Colonic mucosa (tissue), 4 donors: ENCODE measurements around the gene FAM83E. TPM values are rescaled to one million over a fixed set of nuclear protein-coding genes. Genes with fewer than 3 reads are reported as not detected.

Experiments used
- DNase-seq: peaks from one replicate; pipeline ENCODE4 v3.0.0-alpha.2; 2020
- H3K27ac ChIP-seq: fragments of 200-600 bp; one replicate; pipeline ENCODE4 v1.8.0; 2021
- H3K27me3 ChIP-seq: fragments of 200-600 bp; one replicate; pipeline ENCODE4 v1.8.0; 2021
- H3K36me3 ChIP-seq: fragments of 200-600 bp; one replicate; pipeline ENCODE4 v1.8.0; 2021
- H3K4me1 ChIP-seq: fragments of 200-600 bp; one replicate; pipeline ENCODE4 v1.8.0; 2021; ENCODE audit warnings: mild to moderate bottlenecking
- H3K4me3 ChIP-seq: fragments of 200-600 bp; one replicate; pipeline ENCODE4 v1.8.0; 2021
- H3K9ac ChIP-seq, 2 donors: one replicate each; pipeline ENCODE4 v1.7.0; 2013; ENCODE audit warnings: control low read depth in 2 of 2, low read depth in 2 of 2, low read length in 2 of 2
- H3K9me3 ChIP-seq: fragments of 200-600 bp; one replicate; pipeline ENCODE4 v1.8.0; 2021
- intact Hi-C: fragments of 100-400 bp; cut with DNase I; formaldehyde crosslinking; loops from one replicate; pipeline ENCODE4 v1.14.1; 2022
- total RNA-seq, 2 donors: library from RNA; stranded (reverse); fragmentation: NEBNext Ultra II Directional in 1 of 2; extraction: Animal tissue kit (Norgen Biotek cat#: 25700) in 1 of 2; gene quantifications; one replicate each; pipeline ENCODE4 v1.2.1, GENCODE V29; 2021
- TF ChIP-seq, protein P1 (sequence below): fragments of 200-600 bp; IDR thresholded peaks from one replicate; pipeline ENCODE4 v1.8.0; 2022; ENCODE audit warnings: antibody characterized with exemption, mild to moderate bottlenecking
- donor health status: healthy.
- donor health status: DM: no; HTN: no; CAD: no.
- donor health status: DM: no; HTN: no; CAD: no.

FAM83E gene
- total RNA-seq, 2 donors from 2014 or later, result 150 to 198 TPM

DNA sequence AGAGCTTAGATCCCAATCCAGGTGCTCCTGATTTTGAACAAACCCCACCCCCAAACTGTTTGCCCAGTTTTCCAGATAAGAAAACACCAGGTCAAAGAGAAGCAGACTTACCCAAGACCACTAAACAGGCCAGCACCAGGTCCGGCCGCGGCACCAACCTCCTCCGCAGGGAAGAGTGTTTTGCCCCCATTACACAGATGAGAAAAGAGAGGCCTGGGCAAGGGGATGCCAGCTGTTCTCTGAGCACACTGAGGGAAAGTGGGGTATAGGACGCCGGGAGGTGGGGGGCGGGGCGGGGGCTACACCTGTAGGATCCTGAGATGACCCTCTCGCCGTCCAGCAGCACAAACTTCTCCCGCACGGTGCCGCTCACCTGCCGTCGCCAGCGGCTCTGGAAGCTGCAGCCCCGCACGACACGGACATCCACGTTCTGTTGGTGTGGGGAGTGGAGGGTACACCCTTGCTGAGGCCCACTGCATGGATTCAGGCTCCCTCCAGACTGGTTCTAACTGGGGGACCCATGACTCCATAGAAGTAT is 5.2 kb downstream of the FAM83E start:
- Histone ChIP-seq H3K36me3 (no peaks in the 10 kb centered on the region), H3K27me3 (no peaks in the 10 kb centered on the region), H3K4me1 (no peaks in the 10 kb centered on the region), H3K9ac (no peak overlapping the region), H3K9me3 (no peaks in the 10 kb centered on the region), H3K4me3 (no peak overlapping the region), H3K27ac (no peak overlapping the region)
- intact Hi-C loops, result loop anchor here (10.0 kb wide), 1 partner anchor 285 kb away; the partner anchor contains the start of gene EMP3
- DNase-seq, result no peak
- TF ChIP-seq, protein P1, sequence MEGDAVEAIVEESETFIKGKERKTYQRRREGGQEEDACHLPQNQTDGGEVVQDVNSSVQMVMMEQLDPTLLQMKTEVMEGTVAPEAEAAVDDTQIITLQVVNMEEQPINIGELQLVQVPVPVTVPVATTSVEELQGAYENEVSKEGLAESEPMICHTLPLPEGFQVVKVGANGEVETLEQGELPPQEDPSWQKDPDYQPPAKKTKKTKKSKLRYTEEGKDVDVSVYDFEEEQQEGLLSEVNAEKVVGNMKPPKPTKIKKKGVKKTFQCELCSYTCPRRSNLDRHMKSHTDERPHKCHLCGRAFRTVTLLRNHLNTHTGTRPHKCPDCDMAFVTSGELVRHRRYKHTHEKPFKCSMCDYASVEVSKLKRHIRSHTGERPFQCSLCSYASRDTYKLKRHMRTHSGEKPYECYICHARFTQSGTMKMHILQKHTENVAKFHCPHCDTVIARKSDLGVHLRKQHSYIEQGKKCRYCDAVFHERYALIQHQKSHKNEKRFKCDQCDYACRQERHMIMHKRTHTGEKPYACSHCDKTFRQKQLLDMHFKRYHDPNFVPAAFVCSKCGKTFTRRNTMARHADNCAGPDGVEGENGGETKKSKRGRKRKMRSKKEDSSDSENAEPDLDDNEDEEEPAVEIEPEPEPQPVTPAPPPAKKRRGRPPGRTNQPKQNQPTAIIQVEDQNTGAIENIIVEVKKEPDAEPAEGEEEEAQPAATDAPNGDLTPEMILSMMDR, result no peak

DNA sequence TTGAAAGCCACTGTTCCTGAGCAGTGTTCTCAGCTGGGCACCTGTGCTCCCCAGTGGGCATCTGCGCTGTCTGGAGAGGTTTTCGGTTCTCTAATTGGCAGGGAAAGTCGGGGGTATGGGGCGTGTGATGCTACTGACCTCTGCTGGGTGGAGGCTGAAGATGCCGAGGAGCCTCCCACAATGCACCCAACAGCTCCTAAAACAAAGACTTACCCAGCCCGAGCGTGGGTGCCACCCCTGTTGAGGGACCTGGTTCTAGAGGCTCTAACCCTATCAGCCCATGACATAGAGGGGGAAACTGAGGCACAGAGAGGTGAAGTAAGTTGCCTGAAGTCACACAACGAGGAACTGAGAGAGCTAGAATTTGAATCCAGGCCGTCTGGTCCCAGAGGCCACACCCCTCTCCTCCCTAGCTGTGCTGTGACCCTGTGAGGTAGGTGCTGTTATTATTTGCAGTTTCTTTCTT is 6.0 kb downstream of the FAM83E start:
- H3K27ac ChIP-seq, result no peak overlapping the region
- no peaks in the 10 kb centered on the region for H3K36me3 ChIP-seq
- intact Hi-C loops, result no loop called here
- TF ChIP-seq, protein P1, result peak; percentile 50
- no peaks in the 10 kb centered on the region for H3K9me3 ChIP-seq
- H3K27me3 ChIP-seq, result no peaks in the 10 kb centered on the region
- peak; percentile 60 for DNase-seq
- no peak overlapping the region for H3K4me3 ChIP-seq
- H3K9ac ChIP-seq, result peak overlapping the region; percentile 12 to 40
- no peaks in the 10 kb centered on the region for H3K4me1 ChIP-seq

DNA sequence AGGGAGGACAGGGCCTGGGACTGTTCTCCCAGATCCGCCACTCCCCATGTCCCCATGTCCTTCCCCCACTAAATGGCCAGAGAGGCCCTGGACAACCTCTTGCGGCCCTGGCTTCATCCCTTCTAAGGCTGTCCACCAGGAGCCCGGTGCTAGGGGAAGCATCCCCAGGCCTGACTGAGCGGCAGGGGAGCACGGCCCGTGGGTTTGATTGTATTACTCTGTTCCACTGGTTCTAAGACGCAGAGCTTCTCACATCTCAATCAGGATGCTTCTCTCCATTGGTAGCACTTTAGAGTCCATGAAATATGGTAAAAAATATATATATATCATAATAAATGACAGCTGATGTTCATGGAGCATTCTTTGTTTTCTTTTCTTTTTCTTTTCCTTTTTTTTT is 7.5 kb downstream of the FAM83E start:
- intact Hi-C loops, result no loop called here
- H3K4me3 ChIP-seq, result no peak overlapping the region
- H3K27me3 ChIP-seq, result no peaks in the 10 kb centered on the region
- no peaks in the 10 kb centered on the region for H3K36me3 ChIP-seq
- H3K4me1 ChIP-seq, result no peaks in the 10 kb centered on the region
- DNase-seq, result no peak
- TF ChIP-seq, protein P1, result no peak
- H3K27ac ChIP-seq, result no peak overlapping the region
- no peak overlapping the region for H3K9ac ChIP-seq
- H3K9me3 ChIP-seq, result no peaks in the 10 kb centered on the region

DNA sequence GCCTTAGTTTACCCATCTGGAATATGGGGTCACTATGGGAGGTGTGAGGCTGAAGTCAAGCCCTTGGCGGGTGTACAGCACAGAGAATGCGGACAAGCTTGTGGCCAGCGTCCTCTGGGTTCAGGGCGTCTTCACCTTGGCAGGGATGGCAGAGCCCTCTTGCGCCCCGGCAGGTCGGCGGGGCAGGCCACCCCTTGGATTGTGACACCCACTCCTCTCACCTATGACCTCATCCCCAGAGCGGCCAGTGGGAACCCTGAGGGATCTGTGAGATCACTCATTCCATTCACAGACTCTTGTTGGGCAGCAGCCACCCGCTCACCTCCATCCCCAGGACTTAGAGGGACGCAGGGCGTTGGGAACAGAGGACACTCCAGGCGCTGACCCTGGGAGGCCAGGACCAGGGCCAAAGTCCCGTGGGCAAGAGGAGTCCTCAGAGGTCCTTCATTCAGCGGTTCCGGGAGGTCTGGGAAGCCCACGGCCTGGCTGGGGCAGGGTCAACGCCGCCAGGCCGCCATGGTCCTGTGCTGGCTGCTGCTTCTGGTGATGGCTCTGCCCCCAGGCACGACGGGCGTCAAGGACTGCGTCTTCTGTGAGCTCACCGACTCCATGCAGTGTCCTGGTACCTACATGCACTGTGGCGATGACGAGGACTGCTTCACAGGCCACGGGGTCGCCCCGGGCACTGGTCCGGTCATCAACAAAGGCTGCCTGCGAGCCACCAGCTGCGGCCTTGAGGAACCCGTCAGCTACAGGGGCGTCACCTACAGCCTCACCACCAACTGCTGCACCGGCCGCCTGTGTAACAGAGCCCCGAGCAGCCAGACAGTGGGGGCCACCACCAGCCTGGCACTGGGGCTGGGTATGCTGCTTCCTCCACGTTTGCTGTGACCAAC is 8.2 kb downstream of the FAM83E start, which contains the start of gene SPACA4:
Gene SPACA4, plus strand, starts transcription at position 280 of the 896 bp plus-strand sequence. Its CDS starts 237 bp downstream, at position 517.
- H3K4me3 ChIP-seq, result no peak within 1 kb of the TSS
- no peak within 1 kb of the TSS for H3K9ac ChIP-seq
- no peaks in the 10 kb centered on the region for H3K36me3 ChIP-seq
- no peaks in the 10 kb centered on the region for H3K4me1 ChIP-seq
- intact Hi-C loops, result no loop called here
- H3K27me3 ChIP-seq, result no peaks in the 10 kb centered on the region
- DNase-seq, result no peak
- H3K9me3 ChIP-seq, result no peaks in the 10 kb centered on the region
- TF ChIP-seq, protein P1, result no peak
- H3K27ac ChIP-seq, result no peak within 1 kb of the TSS

DNA sequence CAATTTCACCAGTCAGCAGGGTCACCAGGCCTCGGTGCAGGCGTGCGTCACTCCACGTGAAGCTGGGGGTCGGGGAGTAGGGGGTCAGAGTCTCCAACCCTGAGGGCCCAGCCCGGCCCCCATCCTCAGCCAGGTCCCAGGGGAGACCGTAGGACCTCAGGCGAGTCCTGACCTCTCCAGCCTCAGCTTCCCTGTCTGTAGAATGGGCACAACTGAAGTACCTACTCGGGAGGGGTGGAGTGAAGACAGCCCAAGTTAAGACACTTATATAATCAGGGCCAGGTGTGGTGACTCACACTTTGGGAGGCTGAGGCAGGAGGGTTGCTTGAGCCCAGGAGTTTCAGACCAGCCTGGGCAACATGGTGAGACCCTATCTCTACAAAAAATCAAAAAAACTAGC is 11.0 kb downstream of the FAM83E start:
- H3K27me3 ChIP-seq, result no peaks in the 10 kb centered on the region
- no peaks in the 10 kb centered on the region for H3K4me1 ChIP-seq
- intact Hi-C loops, result no loop called here
- no peak for DNase-seq
- H3K4me3 ChIP-seq, result no peak overlapping the region
- H3K9me3 ChIP-seq, result no peaks in the 10 kb centered on the region
- no peak overlapping the region for H3K9ac ChIP-seq
- no peak overlapping the region for H3K27ac ChIP-seq
- no peaks in the 10 kb centered on the region for H3K36me3 ChIP-seq
- TF ChIP-seq, protein P1, result no peak
